HG03097 (cell line): ENCODE data around the gene ELK3.

ENCODE experiments used
- ATAC-seq: cut with Tn5 transposase; IDR thresholded peaks from one replicate; pipeline ENCODE4 v1.9.1; 2021; ENCODE audit not compliant: unreplicated experiment, low FRiP score

Gene ELK3

DNA sequence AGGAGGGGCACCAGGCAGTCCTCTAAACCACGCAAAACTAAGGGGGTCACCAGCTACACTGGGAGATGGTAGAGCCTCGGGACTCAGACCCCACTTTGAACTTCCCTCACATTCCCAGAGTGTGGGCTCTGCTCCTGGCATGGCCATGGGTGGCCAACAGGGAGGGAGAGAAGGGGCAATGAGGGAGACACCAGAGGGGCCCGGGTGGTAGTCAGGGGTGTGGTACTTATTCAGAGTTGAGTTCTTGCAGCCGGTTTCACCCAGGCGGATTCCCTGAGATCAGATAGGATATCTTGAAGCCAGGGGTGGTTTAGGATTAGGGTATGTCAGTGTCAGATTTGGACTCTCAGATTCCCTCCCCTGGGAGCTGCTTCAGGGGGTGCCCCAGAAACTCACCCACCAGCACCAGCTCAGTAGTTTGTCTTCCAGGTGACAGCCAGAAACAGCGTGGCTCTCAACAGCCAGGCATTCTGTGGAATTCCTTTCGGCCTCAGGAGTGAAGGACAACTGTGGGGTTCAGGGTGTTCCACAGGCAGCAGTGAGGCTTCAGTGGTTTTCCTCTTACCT is 56.0 kb downstream of the ELK3 start:
- no peak for ATAC-seq

DNA sequence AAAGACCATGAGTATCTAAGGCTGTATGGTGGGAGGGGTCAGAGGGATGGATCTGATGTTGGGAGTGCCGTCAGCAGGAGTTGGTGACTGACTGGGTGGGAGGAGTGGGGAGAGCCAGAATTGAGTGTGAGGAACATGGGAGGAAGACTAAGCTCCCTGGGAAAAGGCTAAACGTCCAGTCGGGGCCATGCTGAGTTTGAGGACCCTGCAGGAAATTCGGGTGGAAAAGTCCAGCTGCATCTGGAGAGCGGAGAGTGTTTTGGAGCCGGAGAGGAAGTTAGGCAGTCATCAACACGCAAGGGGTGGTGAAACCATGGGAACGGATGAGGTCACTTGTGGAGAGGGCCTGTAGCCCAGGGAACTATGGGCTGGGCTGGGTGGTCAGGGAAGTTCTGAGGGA is 60.9 kb downstream of the ELK3 start:
- no peak for ATAC-seq

DNA sequence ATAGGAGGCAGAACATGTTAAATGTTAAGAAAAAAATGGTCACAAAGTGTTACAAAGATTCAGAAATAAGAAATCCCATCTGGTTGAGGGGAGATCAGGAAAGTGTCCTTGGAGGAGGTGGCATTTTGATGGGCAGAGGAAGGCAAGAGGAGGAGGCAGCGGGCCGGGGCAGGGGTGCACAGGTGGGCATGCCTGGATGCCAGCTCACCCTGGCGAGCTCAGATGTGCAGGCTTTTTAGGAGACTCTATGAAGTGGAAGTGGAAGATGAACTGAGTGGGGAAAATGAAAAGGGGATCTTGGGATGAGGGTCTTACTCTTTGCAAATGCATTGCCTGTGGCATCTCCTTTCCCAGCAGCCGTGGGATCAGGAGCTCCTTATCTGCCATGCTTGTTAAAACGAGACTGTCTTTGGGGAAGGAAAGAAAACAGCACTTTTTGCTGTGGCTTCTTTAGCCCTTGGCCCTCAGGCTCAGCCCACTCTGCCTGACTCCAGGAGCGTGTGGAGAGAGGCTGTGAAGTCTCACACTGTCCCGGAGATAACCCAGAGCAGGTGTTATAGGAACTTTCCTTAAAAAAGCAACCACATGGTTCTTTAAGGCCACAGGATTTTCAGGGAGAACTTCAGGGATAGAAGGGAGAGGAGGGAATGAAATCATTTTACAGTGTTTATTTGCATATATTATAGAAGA is 62.6 kb downstream of the ELK3 start:
- no peak for ATAC-seq

DNA sequence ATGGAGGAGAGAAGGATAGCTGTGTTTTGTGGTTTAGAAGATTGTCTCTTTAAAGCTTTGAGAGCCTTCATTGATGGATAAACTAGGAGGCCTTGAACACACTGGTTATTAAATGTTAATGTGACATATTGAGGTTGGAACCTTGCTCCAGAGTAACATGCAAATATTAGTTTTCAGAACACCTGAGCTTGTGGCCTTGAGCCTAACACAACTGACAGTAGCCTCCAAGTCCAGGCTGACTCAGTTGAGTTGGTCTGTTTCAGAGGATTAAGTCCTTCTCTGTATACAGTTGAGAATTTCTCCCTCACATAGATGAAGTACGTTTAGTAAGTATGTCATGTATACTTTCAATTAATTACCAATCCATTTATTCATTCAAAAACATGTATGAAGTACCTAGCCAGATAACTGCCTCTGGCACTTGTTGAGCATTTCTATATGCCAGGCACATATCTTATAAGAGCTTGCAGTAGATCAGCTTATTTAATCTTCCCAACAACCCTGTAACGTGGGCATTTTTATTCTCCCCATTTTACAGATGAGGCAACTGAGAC is 63.5 kb downstream of the ELK3 start:
- no peak for ATAC-seq

DNA sequence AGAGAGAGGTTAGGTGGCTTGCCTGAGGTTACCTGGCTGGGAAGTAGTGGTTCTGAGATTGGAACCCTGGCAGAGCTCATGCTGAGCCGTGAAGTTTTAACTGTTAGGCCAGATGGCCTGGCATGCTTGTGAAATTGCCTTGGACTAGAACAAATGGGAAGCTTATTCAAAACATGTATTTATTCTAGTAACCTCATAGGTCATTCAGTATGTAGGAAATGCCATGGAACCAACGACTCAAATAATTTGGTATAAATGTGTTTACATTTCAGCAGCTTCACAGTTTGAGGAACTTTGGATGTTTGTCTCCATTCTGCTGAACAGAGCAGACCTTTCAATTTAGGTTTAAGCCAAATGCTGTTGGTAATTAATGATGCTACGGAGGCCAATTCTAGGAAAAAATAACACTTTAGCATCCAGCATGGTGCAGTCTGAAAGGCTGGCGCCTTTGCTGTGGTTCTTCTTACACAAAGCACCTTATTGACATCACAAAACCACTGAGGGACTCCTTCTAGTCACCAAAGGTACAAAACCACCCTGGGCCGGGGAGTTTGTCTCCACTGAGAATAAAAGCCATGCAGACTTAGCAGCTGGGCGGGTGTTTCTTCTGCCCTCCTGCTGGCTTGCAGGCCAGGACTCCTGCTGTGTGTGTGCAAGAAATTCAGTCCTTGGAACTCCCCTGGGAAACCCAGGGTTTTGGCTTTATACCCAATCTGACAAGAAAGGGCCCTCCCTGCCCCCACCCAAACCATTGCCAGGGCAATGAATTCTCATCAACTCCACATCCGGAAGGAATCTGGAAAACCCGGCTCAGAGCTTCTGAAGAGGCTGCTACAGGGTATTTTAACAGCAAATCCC is 64.2 kb downstream of the ELK3 start:
- ATAC-seq = no peak

DNA sequence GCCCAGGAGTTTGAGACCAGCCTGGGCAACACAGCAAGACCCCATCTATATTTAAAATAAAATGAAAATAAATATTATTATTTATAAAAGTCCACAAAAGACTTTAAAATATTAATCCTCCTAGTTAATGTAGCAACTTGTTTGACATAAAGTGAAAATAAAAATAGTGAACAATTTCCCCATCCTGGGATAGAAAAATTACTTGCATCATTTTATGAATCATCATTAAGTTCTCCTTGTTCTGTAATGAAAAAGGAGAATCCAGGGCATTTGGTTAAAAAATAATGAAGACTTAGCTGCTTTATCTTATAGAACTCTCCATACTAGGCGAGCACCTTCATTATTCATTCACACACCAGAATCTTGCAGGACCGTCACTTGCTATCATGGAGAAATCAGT is 66.1 kb downstream of the ELK3 start:
- ATAC-seq = no peak

DNA sequence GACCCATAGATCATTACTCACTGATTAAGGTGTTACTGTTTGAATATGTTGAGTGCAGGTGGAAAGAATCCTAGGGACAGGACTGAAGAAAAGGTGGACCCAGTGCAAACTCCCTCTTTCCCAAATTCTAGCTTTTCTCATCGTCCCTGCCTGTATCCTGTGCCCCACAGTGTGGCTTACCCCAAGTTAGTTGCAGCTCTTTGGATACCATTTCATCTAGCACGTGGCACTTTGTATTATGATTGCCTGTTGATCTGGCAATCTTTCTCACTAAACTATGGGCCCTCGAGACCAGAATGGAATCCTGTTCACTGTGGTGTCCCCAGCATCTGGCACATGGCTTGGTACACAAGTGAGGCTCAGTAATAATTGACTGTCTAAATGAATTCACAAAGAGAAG is 66.5 kb downstream of the ELK3 start:
- ATAC-seq = no peak

DNA sequence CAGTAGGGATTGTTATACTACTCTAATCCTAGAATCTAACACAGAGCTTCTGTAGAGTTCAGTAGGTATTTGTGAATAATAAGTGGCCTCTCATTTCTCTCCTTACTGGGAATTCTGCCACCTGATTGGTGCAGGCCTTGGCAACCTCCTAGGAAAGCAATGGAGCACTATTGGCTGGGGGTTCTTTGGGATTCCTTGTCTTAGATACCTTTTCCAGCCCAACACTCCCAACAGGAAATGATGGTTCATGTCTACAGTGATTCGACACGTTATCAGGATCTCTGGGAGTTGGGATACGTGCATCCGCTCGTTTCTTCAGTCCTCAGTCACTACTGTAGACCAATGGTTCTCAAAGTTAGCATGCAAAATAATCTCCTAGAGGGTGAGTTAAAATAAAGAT is 67.4 kb downstream of the ELK3 start:
- ATAC-seq = no peak

DNA sequence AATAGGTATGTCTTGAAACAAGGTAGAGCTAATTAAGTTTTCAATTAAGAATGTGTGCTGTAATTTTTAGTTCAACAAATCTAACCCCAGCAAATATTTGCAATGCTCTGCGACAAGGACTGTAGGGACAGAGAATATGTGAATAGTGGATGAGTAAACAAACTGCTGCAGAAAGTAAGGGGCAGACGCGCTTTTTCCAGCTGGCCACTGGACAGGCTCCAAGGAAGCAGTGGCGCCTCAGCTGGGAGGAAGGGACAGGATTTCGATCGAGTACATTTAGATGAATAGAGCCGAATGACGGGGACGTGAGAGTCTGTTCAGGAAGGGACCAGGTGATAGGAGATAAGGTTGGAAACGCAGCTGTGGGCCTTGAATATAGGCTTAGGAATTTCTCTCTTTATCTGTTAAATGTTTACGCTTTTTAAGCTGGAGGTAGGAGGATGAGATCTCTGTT is 69.3 kb downstream of the ELK3 start:
- ATAC-seq = no peak

DNA sequence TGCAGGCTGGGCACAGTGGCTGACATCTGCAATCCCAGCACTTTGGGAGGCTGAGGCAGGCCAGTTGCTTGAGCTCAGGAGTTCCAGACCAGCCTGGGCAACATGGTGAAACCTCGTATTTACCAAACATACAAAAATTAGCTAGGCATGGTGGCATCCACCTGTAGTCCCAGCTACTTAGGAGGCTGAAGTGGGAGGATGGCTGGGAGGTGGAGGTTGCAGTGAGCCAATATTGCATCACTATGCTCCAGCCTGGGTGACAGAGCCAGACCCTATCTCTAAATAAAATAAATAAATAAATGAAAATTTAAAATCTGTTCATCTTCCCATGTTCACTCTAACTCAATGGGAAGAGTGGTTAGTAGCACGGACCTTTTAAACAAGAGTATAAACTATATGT is 71.2 kb downstream of the ELK3 start:
- no peak for ATAC-seq

DNA sequence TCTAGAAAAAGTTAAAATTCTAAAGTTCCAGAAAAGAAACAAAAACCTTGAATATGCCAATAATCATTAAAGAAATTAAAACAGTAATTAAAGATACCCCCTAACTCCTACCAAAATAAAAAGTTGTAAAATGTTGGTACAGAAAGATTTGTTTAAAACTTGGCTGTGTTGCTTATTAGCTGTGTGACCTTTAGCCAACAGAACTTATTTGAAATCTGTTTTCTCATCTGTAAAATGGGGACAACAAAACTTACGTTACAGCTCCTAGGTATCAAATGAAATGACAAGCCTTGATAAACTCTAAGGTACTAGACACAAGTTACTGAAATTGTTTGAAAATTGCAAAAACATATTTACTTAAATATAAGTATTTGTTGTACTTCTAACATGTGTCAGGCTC is 71.7 kb downstream of the ELK3 start:
- no peak for ATAC-seq

DNA sequence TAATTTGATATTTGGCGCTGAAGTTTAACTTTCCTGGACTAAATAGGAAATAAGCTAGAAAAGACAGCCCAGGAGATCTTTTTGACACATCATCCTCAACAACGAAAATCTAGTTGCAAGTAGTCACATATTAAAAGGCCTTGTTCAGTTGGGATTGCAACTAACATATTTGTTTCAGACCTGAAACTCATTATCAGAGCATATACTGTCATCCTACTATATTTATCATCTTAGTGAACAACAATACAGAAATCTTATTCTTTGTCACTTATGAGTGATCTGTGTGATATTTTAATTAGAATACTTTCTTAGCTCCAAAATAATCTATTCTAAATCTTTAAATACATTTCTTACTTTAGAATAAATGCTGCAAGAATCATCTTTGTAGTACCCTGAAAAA is 72.1 kb downstream of the ELK3 start:
- no peak for ATAC-seq

DNA sequence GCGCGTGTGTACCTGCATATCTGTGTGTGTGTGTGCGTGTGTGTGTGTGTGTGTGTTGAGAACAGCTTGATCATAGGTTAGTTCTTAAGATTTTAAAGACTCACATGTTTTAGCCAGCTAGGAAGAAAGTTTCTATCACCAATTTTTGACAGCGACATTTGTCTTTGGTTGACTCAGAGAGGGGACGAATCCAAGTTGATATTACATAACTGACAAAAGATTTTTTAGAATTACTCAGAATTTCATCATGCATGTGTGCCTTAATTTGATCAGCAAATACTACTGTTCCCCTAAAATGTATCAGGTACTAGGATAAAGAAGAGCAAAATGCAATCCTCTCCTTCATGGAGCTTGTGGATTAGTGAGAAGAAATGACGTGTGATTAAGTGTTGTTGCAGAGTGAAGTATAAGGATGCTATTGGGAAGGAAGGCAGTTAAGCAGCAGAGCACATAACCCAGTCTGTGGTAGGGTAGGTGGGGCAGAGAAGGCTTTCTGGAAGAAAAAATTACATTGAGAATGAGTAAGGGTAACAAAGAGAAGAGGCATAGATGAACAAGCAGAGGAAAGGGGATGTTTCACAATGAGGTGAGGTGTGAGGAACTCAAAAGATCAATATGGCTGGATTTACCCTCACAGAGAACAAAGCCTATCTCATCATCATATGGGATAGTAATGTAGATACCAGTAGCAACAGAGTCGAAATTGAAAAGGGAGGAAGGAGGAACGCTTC is 77.5 kb downstream of the ELK3 start:
- ATAC-seq = no peak

DNA sequence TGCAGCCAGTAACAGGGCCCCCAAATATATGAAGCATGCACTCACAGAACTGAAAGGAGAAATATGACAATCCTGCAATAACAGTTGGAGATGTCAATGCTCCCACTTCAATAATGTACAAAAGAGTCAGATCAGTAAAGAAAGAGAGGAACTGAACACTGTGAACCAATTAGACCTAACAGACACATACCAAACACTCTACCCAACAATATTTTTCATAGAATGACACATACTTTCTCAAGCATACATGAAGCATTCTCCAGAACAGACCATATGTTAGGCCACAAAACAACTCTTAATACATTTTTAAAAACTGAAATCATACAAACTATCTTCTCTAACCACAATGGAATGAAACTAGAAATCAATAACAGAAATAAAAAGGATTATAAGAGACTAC is 80.2 kb downstream of the ELK3 start:
- no peak for ATAC-seq

DNA sequence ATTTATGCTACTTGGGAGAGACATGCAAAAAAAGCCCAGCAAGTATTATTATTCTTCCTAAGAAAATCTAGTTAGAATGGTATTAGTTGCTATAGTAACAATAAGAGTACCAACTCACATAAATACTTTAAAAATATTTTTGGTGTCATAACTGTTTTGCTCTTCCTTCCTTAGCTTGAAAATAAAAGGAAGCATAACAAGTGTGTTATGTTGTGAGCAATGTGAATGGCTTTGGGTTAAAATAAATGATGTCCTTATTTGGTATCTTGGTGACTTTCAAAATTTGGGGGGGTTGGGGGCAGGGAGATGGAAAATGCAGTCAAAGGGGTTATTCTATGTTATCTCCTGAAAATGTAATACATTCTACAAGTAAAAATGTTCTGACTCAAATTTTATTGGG is 91.0 kb downstream of the ELK3 start:
- ATAC-seq = no peak

DNA sequence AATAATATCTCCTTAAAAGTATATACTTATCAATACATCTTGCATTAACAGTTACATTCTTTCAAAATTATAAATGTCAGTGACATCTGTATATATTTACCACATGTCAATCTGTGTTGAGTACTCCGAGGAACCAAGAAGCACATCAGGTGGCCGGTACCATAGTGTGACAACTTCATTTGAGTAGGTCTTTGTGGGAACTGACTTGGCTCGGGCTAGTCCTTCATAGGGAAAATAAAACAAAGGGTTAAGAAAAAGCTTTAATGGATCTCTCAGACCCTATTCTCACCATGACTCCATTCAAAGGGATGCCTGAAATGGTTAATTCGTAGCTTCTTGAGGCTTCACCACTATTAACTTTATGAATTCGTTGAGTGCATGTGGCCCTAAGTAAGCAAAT is 94.9 kb downstream of the ELK3 start:
- ATAC-seq = no peak

DNA sequence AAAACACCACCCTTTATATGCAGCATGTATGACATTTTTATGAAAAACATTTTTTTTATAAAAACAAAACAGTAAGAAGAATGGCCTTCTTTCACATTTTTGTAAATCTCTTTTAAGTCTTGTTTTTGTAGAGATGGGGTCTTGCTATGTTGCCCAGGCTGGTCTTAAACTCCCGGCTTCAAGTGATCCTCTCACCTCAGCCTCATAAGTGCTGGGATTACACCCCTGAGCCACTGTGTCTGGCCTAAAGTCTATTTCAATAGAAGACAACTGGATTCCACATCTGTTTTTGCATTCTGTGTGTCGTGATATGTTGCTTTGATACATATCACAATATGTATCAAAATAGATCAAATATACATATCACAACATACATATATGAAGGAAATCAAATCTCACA is 98.9 kb downstream of the ELK3 start:
- ATAC-seq = no peak

DNA sequence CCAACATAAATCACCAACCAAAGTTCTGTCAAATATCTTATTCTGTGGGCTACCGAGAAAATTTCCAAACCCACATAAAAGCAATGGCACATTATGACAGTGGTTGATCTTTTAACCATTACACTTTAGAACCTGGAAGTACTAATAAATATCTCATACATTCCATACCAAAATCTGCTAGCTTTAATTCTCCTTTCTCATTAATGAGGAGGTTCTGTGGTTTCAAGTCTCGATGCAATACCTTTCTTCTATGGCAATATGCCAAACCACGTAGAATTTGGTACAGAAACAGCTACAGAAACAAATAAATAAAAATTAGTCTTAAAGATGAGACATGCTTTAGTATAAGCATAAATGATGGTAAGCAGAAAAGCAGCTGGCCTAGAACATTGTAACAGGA is 100.7 kb downstream of the ELK3 start:
- ATAC-seq = no peak

DNA sequence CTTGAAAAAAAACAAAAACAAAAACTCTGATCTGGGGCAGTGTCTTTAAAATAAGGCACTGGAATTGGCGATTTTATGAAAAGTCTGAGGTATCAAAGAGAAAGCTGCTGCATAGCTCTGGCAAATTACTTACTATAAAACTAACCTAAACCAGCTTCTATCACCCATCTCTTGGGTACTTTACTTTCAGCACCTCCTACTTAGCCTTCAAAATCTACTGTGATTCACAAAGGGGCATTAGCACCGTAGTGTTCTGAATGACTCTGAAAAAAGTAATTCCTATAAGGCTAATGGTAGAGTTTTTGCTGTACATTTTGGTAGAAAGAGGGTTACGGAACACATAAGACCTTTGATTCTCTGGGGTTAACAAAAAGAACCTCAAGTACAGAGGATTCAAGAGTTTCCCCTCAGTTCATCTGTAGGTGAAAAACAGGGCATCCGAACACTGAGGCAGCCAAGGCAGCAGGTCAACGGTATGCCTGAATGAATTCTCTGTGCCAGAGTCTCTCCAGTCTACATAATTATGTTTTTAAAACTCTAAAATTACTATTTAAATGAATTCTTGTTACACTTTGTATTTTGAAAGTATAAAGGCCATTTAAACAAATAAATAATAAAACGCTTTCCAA is 101.5 kb downstream of the ELK3 start:
- no peak for ATAC-seq

DNA sequence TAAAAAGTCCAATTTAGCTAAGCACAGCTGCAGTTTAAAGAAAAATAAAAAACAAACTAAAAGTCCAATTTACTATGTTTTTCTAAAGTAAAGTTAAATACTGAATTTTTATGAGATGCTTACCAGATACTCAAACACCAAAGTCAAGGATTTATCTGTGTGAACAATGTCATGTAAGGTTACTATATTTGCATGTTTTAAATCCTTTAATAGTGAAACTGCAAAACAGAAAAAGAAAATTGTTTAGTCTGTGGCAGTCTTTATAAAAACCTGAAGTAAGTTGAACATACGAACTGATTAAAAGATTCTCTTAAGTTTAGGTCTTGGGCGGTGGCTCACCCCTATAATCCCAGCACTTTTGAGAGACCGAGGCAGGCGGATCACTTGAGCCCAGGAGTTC is 103.3 kb downstream of the ELK3 start:
- ATAC-seq = no peak
